Left ventricle myocardium superior (tissue), 1 donor: Measurements from ENCODE around the gene PTBP2. TPM values are rescaled to one million over a fixed set of nuclear protein-coding genes. Genes with fewer than 3 reads are reported as not detected.
"Not testable (repeated sequence)": the region's sequence is repeated elsewhere in the genome, so short reads cannot be mapped to it uniquely, and the experiment has no call there.

Experiments
- ATAC-seq: fragments of 200-7000 bp; cut with Tn5 transposase; one replicate; pipeline ENCODE4 v1.9.1; 2020; ENCODE audit warnings: mild to moderate bottlenecking, moderate library complexity
- DNase-seq: peaks from one replicate; pipeline ENCODE4 v3.0.0-alpha.2; 2020
- intact Hi-C: fragments of 100-400 bp; cut with micrococcal nuclease; formaldehyde crosslinking; loops from one replicate; pipeline ENCODE4 v1.11.0; 2022
- total RNA-seq: library from RNA; stranded (reverse); fragmentation: NEBNext Ultra II Directional; extraction: Animal tissue kit (Norgen Biotek cat#: 25700); gene quantifications from one replicate; pipeline ENCODE4 v1.2.1, GENCODE V29; 2021
- donor health status: DM: no; HTN: yes; CAD: no; lungs with severe emphysema.

PTBP2 gene
- total RNA-seq, 1 donor from 2014 or later: 12.4 TPM

DNA sequence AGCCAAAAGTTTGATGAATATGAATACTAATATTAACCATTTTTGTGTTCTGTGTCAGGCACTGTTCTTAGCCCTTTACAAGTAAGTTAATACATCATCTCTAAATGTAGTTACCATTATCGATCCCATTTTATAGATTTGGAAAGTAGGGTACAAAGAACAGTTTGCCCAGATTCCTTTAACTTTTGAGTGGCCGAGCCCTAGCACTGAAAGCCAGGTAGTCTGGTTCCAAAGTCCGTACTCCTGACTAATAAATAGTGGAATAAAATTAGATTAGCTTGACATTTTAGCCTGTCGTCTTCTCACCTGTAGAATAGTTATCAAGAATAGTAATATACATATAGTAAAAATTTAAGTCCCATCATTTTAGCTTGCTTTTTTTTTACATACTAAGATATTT, 70.6 kb downstream of the PTBP2 start:
- no peak for ATAC-seq
- no peak for DNase-seq
- intact Hi-C loops: no loop called here

DNA sequence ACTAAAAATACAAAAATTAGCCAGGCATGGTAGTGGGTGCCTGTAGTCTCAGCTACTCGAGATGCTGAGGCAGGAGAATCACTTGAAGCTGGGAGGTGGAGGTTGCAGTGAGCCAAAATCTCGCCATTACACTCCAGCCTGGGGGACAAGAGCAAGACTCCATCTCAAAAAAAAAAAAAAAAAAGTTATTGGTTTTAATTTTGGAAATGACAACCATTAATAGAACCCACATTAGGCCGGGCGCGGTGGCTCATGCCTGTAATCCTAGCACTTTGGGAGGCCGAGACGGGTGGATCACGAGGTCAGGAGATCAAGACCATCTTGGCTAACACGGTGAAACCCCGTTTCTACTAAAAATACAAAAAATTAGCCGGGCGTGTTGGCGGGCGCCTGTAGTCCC, 80.1 kb downstream of the PTBP2 start:
- ATAC-seq, DNase-seq, intact Hi-C loops: not testable (repeated sequence)

DNA sequence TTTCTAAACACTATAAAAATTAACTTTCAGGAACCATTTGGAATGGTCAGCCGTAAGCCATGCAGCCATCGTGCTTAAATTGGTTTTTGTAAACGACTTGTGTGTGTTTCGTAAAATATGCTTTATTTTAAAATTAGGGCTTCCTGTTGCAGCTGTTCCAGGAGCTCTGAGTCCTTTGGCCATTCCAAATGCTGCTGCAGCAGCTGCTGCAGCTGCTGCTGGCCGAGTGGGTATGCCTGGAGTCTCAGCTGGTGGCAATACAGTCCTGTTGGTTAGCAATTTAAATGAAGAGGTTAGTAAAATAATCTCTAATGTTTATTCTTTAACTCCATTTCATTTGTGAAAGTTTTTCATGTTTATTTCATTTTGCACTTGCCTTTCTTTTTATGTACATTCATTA, 83.1 kb downstream of the PTBP2 start:
- intact Hi-C loops: no loop called here
- ATAC-seq: peak; percentile 63
- DNase-seq: peak; percentile 27

DNA sequence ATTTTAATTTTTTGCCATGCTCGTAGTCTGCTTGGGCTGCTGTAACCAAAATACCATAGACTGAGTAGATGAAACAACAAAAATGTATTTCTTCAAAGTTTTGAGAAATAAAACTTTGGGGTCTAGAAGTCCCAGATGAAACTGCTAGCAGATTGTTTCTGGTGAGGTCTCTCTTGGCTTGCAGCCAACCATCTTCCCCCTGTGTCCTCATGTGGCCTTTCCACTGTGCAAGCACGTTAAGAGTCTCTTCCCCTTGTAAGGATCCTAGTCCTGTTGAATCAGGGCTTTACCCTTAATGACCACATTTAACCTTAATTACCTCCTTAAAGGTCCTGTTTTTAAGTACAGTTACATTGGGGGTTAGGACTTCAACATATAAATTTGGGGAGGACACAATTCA, 86.6 kb downstream of the PTBP2 start:
- intact Hi-C loops: no loop called here
- ATAC-seq (no peak), DNase-seq (no peak)

DNA sequence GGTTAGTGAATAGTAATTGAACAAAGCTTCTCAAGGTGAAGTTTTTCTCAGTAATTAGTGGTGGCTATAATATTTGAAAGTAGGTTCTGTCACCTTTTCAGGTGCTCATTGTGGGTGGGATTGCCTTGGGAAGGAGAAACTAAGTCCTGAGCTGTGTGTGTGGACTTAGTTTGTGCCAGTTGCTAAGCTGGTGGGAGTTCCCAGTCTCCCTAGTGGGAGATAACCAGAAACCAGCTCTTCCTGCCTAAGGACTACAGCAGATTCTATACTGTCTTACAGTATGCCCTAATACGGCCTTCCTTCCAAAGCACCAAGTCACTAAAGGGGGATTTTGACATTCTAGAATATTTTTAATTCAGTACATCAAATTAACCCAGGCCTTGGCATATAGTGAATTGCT, 94.3 kb downstream of the PTBP2 start:
- no peak for ATAC-seq
- DNase-seq: no peak
- intact Hi-C loops: no loop called here

DNA sequence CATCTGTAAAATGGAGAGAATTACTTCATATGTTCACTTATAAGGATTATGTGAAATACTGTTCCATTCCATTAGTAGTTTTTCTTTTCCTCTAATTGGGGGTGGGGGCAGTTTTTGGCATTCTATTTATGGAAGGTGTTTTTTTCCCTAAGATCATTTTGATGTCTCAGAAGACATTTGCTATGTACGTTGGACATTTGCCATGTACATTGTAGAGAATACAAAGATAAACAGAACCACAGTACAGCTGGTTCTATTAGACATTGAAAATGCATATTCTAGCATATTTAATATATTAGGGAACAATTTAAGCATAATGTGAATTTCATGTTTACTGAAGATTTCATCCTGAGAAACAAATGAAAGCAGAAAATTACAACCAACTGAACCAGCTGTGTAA, 98.5 kb downstream of the PTBP2 start:
- ATAC-seq (no peak), DNase-seq (no peak)
- intact Hi-C loops: no loop called here

DNA sequence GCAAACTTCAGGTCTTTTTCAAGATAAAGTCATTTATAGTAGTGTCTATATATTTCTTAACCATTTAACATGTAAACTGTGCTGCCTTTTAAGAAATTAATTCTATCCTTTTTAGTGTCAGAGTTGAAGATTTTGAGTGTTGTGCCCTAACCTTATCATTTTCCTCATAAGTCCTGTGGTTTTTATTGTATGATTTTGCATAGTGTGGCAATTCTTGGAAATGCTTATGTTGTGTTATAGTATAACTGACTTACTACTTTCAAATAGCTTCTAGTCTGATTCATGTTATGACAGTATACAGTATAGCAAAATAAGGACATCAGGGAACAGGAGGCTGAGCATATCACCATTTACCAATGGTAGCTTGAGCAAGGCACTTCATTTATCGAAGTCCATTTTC, 99.1 kb downstream of the PTBP2 start:
- ATAC-seq (no peak), DNase-seq (no peak)
- intact Hi-C loops: no loop called here

DNA sequence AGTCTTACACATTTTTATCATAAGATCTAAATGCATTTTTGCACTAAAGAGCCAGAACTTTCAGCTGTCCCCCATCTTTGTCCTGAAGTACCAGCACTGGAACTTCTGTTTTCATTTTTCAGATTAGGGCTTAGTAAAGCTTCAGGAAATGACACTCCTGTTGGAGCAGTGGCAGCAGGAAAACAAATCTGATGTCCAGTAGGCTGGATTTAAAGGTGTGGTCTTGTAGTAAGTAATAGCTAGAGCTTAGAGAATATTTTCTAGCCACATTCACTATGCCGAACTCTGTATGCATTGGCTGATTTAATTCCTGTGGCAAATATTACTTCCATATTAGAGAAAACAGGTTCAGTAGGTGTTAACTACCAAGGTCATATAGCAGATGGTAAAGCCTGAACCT, 103.6 kb downstream of the PTBP2 start:
- ATAC-seq (no peak), DNase-seq (no peak)
- intact Hi-C loops: no loop called here

DNA sequence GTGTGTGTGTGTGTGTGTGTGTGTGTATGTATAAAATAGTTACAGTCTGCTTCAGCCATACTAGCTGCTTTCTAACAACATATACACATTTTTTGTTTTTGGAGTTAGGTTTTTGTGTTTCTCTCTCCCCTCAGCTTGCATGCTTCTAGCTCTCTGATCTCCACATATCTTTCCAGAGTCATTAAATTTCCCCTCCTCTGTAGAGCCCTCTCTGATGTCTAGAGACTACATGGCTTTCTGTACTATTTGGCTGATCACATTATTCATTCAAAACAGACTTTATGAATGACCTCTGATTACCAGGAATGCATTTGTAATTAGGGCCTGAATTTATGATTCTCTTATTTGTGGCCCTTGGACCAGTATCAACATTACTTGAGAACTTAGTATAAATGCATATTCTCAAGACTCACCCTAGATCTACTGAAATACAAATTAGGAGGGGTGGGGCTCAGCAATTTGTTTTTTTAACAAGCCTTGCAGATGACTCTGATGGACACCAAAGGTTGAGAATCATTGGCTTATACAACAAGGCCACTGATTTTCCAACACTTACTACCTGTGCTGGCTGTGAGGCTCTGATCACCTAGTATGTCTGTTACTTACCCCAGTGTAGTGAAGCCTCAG, 104.5 kb downstream of the PTBP2 start:
- intact Hi-C loops: no loop called here
- no peak for DNase-seq
- no peak for ATAC-seq

DNA sequence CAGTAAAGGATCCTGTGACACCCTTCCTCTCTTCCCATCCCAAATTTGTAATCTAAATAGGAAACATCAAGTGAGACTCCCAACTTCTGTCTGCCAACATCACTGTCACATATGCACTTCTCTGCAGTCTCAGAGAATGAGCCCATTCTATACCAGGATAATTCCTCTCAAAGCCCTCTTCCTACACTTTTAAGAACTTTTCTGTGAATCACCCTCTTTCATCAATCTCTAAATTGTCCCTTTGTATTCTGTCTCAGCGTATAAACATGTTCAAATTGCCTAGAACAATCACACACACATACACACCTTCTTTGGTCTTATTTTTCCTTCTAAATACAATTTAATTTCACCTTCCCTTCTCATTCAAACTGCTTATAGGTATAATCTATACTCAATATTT, 111.8 kb downstream of the PTBP2 start:
- DNase-seq (no peak), ATAC-seq (no peak)
- intact Hi-C loops: no loop called here

DNA sequence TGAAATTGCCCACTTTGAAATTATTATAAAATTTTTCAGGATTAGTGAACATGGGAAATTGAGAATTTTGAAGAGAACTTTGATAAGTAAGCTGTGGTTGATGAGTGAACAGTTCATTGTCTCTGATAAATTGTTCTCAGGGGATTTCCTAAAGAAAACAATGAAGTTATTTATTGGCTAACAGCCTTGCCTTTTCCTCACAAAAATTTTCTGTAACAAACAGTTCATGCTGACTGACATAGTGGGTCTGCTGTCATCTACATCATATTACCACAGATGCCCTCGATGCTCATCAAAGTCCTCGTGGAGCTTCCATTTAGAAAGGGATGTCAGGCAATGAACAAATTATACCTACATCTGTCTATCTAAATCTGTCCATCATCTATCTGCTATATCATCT, 113.4 kb downstream of the PTBP2 start:
- intact Hi-C loops: no loop called here
- no peak for ATAC-seq
- no peak for DNase-seq

DNA sequence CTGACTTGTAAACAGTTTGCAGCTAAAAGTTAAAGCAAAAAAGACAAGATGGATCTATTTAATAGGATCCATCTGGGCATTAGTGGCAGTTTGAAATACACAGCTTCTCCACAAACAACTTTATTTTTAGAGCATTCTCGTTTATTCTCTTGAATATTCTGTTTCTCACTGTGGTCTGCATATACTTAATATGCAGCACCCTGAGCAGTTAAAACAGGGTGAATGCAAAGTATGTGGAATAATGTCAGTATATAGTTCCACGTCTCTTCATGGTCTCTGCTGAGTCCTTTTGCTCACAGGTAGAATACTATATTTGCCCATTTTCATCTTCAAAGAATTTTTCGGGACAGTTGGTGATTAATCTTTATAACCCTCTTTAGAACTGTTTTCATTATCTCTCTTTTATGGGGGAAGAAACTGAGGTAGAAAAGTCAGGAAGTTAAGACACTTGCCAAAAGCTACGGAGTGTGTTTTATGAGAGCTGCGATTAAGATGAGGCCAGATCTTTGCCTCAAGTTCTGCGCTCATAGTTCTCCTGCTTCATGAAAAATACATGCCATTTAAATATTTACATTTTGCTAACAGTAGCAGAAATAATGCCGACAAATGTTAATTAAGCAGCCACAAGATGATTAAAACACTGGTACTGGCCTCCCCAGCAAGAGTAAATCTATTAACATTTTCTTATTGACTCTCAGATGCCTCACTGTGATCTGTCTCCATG, 115.6 kb downstream of the PTBP2 start:
- DNase-seq: no peak
- ATAC-seq: no peak
- intact Hi-C loops: no loop called here

DNA sequence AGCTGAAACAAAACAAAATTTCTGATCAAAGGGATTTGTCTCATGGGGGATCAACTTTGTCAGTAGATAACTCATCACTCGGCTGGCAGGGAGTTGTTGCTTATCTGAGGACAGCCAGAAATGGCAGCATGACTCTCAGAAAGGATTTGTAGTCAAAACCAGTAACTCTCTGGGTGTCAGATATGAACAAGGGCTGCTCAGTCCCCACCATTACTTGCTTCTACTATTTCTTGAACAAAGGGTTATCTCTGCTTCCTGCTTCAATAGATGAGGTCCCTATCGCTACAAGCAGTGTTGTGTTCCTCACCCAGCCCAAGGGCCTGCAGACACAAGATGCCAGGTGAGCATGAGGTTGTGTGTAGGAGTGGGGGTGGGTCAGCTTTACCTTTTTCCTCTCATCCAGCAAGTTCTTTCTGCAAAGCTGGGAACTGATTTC, 116.2 kb downstream of the PTBP2 start:
- DNase-seq: no peak
- intact Hi-C loops: no loop called here
- no peak for ATAC-seq

DNA sequence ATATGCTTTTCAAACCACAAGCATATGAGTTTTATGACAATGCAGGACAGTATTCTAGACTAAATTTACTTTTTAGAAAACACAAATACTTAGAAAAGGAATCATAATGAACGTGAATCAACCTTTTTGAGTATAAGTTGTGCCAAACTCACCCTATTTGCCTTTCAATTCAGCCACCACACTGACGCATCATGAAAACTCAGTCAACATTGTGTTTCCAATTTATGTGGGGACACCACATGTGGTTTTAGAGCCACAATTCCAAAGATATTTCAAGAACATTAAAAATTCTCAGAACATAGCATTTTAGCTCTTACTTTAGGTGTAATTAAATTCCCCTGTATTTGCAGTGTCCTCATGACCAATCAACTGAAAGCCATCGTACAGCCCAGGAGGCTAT, 118.8 kb downstream of the PTBP2 start:
- intact Hi-C loops: no loop called here
- ATAC-seq (no peak), DNase-seq (no peak)

DNA sequence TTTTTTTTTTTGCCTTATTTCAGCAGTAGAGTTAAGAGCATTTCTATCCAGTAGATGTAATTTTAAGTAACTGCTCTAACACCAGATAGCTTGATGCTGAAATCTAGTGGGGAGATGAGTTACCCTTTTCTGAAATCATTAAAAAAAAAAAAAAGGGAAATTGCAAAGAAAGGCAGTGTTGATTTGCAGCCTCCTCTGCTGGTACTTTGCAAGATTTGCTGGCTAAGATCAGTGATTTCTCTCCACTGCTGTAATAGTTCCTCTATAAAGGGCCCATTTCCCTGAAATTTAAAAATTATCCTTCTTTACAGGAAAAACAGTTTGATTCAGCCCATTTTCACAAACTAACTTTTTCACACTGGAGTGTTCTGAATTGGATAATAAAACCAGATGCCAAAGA, 120.6 kb downstream of the PTBP2 start:
- no peak for ATAC-seq
- no peak for DNase-seq
- intact Hi-C loops: no loop called here

DNA sequence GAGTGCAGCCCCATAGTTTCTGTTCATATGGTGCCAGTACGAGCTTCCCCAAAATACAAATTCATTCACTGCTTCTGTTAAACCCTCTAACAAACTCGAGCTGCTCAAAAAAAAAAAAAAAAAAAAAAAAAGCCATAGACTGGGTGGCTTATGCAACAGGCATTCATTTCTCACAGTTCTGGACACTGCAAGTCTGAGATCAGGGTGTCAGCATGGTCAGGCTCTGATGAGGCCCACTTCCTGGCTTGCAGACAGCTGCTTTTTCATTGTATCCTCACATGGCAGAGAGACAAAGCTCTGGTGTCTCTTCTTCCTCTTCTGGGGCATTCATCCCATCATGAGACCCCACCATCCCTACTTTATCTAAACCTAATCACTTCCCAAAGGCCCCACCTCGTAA, 121.6 kb downstream of the PTBP2 start:
- DNase-seq: no peak
- intact Hi-C loops: no loop called here
- ATAC-seq: no peak

DNA sequence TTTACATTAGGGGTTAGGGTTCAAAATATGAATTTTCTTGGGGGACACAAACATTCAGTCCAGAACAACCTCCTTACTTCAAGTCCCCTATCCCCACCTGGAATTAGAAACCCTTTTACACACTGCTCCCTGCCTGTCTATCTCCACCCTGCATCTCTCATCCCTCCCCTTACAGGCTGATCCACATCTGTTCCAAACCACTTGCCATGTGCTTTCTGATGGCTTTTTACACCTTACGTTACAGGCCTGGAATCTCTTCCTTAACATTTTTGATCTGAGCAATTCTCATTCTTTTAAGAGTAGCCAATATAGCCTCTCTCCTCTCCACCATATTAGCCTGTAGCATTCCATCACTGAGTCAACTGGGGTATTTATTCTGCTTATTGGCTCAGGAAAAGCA, 122.0 kb downstream of the PTBP2 start:
- ATAC-seq (no peak), DNase-seq (no peak)
- intact Hi-C loops: no loop called here

DNA sequence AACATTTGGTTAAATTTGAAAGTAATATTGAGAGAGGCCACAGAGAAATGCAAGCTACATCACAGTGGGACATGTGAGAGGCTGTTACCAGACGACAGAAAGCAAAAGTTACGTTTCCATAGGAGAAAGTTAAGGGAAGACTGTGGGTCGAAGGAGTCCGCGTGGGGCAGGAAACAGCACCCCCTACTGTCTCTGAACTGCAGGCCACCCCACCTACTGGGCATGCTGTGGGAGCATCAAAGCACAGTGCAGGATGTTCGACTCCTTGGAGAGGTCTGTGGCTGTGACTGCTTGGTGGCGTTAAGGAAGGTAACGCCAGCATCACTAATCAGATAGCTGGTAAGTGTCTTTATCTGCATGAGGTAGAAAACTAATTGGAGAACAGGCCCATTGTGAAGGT, 123.9 kb downstream of the PTBP2 start:
- ATAC-seq: peak; percentile 56
- intact Hi-C loops: no loop called here
- peak; percentile 29 for DNase-seq

DNA sequence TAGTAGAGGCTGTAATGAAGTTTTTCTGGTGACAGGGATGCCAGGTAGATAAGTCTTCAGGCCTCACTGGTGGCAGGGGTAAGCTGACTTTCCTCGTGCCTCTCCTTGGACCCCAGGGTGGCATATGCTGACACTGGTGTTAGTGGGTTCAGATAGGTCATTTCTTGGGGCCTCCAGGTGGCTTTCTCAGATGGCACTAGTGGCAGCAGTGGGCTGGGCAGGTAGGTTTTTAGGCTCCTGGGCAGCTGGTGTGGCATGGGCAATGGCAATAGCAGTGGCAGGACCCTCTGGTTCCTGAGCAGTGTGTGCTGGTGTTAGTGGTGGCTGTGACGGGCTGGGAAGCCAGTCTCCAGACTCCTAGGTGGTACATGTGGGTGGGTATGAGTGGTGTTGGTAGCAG, 140.3 kb downstream of the PTBP2 start:
- no peak for ATAC-seq
- DNase-seq: no peak
- intact Hi-C loops: no loop called here

DNA sequence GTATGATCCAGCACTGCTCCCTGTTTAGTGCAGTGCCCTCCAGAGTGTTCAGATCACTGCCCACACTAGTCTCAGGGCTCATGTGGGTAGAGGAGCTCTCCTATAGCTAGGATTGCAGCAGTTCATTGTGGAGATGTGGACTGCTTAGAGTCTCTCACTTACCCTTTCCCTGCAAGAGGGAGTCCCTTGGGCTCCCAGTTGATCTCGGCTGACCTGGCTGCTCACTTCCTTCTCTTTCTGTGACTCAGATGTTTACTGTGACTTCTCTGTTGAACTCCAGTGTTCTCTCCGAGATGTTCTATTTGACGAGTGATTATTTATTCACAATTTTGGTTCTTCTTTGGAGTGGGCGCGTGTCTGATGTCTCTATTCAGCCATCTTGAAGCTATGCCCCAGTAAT, 141.9 kb downstream of the PTBP2 start:
- DNase-seq (peak; percentile 28), ATAC-seq (peak; percentile 38)
- intact Hi-C loops: no loop called here
